HG02885 (cell line): Measurements from ENCODE around the gene COL5A1.

Source experiments
- ATAC-seq: cut with Tn5 transposase; IDR thresholded peaks from one replicate; pipeline ENCODE4 v1.9.1; 2021; ENCODE audit warnings: mild to moderate bottlenecking; ENCODE audit not compliant: unreplicated experiment, poor library complexity

Gene COL5A1

GRCh38 chr9:134826336-134827285, 185.0 kb downstream of the COL5A1 start:
- ATAC-seq = no peak

GRCh38 chr9:134827559-134827958, 186.0 kb downstream of the COL5A1 start:
- no peak for ATAC-seq

DNA sequence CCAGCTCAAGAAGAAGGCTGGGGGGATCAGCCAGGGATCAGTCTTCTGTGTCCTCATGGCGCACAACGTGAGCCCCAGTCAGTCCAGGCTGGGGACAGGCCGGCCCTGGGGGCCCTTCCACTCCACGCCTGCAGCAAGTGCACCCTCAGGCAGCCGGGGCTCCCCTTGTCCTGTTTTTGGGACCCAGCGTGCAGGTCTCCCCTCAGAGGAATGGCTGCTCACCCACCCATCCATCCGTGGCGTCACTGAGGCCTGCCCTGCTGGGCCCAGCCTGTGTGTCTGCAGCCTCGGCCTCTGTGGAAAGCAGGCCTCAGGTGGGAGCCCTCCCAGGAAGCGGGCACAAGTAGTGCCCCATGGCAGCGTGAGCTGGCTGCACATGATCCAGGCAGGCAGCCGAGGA, 186.4 kb downstream of the COL5A1 start:
- ATAC-seq = no peak

DNA sequence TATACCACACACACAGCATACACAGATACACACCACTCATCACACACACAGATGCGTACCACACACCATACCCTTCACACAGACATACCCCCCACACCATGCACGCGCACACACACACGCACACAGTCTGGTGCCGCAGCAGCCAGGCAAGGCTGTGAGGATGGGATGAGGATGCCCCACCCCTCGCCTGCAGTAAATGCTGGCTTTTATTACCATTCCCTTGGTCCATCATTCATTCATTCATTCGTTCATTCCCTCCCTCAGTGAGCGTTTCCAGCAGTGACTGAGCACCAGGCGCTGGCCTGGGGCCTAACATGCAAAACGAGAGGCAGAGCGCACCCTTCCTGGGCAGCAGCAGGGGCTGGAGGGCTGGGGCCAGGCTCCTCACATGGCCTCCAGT, 187.3 kb downstream of the COL5A1 start:
- ATAC-seq = no peak

- no peak for ATAC-seq
These were observed 187.8 kb downstream of the COL5A1 start for GRCh38 chr9:134829356-134829937.

DNA sequence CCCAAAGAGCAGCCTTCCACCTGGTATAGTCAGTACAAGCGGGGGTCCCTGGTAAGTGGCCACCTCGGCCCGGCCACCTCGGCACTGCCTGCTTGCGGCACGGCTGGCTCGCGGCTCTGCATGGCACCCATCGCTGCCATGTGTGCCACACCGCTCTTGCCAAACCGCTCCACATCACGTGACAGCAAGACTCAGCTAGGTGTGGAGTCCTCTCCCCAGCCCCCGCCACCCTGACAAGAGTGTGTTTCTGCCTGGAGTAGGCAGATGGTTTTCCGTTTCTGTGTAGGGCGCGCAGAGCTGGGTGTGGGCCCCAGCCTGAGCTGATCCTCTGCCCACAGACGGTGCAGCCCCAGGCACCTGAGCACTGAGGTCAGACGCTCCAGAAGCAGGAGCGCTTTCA, 188.5 kb downstream of the COL5A1 start:
- ATAC-seq = no peak

DNA sequence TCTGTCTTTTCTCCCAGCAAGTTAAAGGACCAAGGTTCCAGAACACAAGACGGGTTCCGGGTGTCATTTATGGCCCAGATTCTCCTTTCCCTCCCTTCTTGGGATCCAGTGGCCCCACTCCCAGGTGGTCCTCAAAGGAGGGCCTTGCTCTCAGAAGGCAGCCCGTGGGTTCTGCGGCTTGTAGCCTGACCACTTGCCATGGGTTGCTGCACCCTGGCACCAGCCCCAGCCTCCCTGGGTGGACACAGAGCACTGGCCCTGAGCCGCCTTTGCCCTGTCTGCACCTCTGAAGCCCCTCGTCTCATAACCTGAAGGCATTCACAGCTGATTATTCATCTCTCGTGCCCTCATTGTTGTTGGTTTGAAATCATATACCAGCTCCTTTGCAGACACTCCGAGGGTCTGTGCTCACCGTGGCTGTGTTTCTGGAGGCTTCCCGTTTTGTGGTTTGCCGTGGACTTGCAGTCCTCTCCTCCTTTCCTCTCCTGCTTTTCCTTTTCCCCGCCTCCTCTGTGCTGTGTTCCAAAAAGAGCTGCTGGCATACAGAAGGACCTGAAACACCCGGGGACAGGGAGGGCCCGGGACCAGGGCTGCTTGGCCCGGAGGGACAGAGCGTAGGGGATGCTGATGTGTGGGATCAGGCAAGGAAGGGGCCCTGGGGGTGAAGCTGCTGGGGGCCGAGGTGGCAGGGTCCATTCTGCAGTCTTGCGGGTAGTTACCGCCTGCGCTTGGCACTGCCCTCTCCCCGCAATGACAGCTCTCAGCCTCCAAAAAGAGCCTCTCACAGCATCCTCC, 189.5 kb downstream of the COL5A1 start:
- ATAC-seq = no peak

- ATAC-seq = no peak
These were observed 190.9 kb downstream of the COL5A1 start for GRCh38 chr9:134832471-134832870.

GRCh38 chr9:134833294-134833880, 191.8 kb downstream of the COL5A1 start:
- no peak for ATAC-seq

- ATAC-seq = no peak
These were observed 192.8 kb downstream of the COL5A1 start for GRCh38 chr9:134834217-134834956.

DNA sequence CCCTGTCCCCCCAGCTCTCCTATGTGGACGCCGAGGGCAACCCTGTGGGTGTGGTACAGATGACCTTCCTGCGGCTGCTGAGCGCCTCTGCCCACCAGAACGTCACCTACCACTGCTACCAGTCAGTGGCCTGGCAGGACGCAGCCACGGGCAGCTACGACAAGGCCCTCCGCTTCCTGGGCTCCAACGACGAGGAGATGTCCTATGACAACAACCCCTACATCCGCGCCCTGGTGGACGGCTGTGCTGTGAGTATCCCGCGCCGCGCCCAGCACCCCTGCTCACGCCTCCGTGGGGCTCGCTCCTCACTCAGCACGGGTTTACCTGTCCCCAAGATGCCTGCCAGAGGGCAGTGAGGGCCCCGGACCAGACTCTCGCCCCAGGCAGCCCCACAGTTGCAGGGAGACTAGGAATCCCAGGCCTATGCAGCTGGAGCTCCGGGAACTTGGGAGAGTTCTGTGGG, 193.4 kb downstream of the COL5A1 start:
- no peak for ATAC-seq

DNA sequence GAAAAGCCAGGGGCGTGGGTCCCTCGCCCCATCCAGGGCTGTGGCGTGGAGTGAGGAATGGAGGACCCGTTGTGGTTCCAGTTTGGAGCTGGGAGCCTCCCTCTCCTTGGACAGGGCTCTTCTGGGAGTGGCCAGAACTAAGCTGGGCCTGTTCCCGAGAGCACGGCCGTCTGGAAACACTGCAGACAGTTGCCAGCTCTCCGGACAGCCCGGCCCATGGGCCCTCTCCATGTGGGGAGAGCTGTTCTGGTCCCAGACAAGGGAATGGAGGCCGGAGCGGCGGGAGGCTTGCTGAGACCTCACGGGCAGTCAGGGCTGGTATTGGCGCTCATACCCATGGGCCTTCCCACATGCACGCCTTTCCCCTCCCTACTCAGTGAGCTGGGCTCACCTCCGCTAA, 193.8 kb downstream of the COL5A1 start:
- no peak for ATAC-seq

GRCh38 chr9:134835987-134836386, 194.4 kb downstream of the COL5A1 start:
- no peak for ATAC-seq

DNA sequence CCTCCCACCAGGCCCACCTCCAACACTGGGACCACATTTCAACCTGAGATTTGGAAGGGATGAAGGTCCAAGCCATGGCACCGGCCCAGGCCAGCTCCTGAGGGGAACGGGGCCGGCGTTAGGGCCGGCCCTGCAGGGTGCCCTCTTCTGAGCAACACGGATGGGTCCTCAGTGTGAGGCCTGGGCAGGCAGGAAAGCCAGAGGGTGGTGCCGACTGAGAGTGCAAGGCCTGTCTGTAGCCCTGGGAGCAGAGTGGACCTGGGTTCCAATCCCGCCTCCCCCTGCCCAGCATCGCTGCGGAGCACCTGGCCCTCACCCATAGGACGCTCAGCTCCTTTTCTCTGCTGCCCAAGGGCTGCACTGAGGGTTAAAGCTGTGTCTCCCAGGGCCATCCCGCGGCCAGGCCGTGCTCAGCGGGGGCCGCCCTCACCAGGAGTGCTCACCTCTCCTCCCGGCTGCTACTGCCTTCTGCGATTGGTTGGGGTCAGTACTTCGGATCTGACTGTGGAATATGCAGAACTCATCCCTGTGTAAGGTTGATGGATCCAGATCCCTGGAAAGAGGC, 194.9 kb downstream of the COL5A1 start:
- ATAC-seq = no peak

- ATAC-seq = no peak
These were observed 195.9 kb downstream of the COL5A1 start for GRCh38 chr9:134837529-134837928.

DNA sequence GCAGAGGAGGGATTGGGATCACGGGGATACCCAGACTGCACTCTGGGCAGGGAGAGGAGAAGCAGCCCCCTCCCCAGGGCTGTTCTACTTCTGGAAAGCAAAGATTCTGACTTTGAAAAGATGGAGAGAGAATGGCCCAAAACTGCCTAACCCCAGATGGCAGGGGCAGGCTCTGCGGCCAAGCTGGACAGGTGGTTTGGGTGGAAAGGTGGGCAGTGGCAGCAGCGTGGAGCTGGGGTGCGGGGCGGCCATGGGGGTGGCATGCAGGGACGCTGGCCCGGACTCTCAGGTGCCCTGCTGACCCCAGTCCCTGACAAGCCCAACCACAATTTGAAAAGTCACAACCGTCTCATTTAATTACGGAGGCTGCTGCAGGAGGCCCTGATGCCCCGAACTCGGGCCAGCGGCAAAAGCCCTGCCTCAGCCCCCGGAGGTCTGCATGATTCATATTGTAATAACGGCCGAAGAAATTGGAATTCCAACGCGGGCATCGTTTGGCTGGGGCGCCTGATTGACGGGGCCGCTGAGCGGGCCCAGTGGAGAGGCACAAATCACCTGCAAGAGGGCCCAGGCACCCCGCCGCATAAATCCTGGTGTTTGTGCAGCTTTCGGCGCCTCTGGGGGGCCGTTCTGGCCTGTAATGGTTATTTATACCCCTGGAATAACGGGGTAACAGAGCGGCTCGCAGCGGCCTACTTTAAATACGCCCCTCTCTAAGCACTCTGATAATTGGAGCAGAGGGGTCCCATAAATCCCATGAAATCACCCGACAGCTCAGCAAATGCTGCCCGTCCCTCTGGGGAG, 197.2 kb downstream of the COL5A1 start:
- no peak for ATAC-seq

DNA sequence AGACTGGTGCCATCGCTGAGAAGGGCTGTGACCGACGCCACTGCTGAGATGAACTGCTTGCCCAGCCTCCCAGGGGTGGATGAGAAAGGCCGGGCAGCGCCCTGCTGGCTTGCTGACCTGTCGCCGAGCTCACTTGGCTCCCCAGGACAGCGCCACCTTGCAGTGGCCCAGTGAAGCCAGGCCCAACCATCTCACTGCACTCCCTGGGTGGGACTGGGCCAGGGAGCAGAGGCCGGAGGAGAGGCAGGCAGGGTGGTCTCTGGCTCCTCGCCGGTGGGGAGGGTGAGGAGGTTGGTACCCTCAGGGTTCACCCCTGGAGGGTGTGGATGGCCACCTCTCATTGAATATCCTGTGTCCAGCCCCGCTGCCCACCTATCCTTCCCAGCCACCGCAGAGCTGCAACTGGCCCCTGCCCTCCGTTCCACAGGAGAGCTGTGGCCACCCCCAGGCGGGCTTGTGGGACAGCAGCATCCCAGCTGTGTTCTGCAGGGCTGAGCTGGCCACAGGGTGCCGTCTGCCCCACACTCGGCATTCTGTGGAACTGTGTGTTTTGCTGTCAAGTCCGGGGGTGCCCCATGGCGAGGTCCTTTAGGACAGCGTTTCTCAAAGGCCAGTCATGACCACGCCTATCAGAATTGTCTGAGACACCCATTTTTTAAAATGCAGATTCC, 198.0 kb downstream of the COL5A1 start:
- ATAC-seq = no peak

- no peak for ATAC-seq
These were observed 198.9 kb downstream of the COL5A1 start for GRCh38 chr9:134840511-134840910.
